Measurements from ENCODE around the gene ST8SIA1. TPM values are rescaled to one million over a fixed set of nuclear protein-coding genes. Genes with fewer than 3 reads are reported as not detected.

Gene ST8SIA1
- total and polyA plus RNA-seq, 2 of the 8 experiments (the other 6 are each of a cell fraction or from before 2014, with no cell fraction given) = 1.9 to 4.4 TPM

DNA sequence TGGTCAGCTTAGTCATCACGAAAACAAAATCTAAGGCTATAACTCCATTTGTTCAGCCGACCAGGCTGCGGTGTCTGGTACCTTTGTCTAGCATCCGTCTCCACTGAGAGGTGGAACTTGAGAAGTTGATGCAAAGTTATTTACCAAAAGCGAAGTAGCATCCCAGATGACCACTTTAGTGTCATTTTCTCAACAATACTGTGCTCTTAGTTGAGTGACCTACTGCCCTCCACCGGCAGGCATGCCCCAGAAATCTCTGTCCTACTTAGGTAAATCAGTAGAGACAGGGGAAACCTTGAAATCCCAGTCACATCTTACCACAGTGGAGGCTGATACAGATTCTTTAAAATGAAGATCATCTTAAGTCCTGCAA, 1.3 kb upstream of the ST8SIA1 start:
- TF ChIP-seq SUZ12 (IDR thresholded peaks at IDR 0.05; ENCODE audit: low read length) (no peak), MAX (IDR thresholded peaks at IDR 0.05) (no peak), RAD21 (IDR thresholded peaks at IDR 0.05 in 1 of 2, conservative IDR thresholded peaks at IDR 0.05 in 1 of 2; ENCODE audit: low read depth in 2 of 2, low read length in 2 of 2) (peak; percentile 36 to 53; a peak in 2 of 4 replicates), CTCF (IDR thresholded peaks at IDR 0.05; ENCODE audit: control extremely low read depth in 1 of 3, insufficient read depth in 1 of 3, low read depth in 1 of 3, low read length in 3 of 3) (peak; percentile 31 to 60 (median 42)), TEAD4 (IDR thresholded peaks at IDR 0.05; ENCODE audit: low read depth, low read length) (peak; percentile 88)
- H4K5ac ChIP-seq (ENCODE audit: insufficient read length, low read depth, low read length) = no peak overlapping the region
- no peak overlapping the region for H4K8ac ChIP-seq (ENCODE audit: extremely low read depth, insufficient read depth, low read length)
- no peaks in the 10 kb centered on the region for H3K79me2 ChIP-seq (ENCODE audit: control insufficient read depth in 1 of 2, insufficient read depth in 2 of 2, low read length in 2 of 2)
- peaks cover 6 to 26% (median 17%) of the 10 kb centered on the region in 4 experiments for H3K27me3 ChIP-seq (replicated peaks in 1 of 4; ENCODE audit: control insufficient read depth in 3 of 4, extremely low read depth in 1 of 4, insufficient read depth in 3 of 4, low read length in 3 of 4)
- FAIRE-seq (peak; percentile 83), DNase-seq (ENCODE audit: low read depth in 1 of 2, low spot score in 2 of 2) (no peak)
- peaks cover 0 to 2% of the 10 kb centered on the region in 2 experiments for H4K20me1 ChIP-seq (replicated peaks in 1 of 2; ENCODE audit: control insufficient read depth in 1 of 2, insufficient read depth in 2 of 2, low read length in 2 of 2)
- H3K27ac ChIP-seq (ENCODE audit: low read depth, low read length) = no peak overlapping the region
- H2AFZ ChIP-seq (ENCODE audit: low read length) = peak overlapping the region; percentile 89; the same call in 1 of the 2 replicates
- peaks cover 15% of the 10 kb centered on the region for H3K23me2 ChIP-seq (ENCODE audit: low read depth, low read length)
- H3K79me1 ChIP-seq (ENCODE audit: low read depth, low read length) = no peaks in the 10 kb centered on the region
- H3K4me2 ChIP-seq (ENCODE audit: insufficient read depth in 1 of 2, low read depth in 2 of 2, low read length in 2 of 2) = peak overlapping the region; percentile 72 to 84
- no peak overlapping the region for H4K91ac ChIP-seq (replicated peaks; ENCODE audit: insufficient read length, low read length)
- ChIA-PET CTCF (ENCODE audit: partially characterized antibody) (interaction anchor here (0.6 to 1.6 kb wide), 43 partner anchors 11 to 692 kb away, joined by 3 to 17 read pairs (median 4); no protein-coding TSS in a partner anchor), POLR2A (ENCODE audit: partially characterized antibody) (interaction anchor here (0.8 to 1.2 kb wide), 5 partner anchors 15 to 678 kb away, joined by 3 to 4 read pairs (median 3); partner anchors contain the start of gene LDHB)
- no peak overlapping the region for H3K4ac ChIP-seq (replicated peaks; ENCODE audit: insufficient read length, low read depth, low read length)
- H3K56ac ChIP-seq (replicated peaks; ENCODE audit: insufficient read length, low read depth, low read length) = no peak overlapping the region
- H2AK5ac ChIP-seq (ENCODE audit: low read depth, low read length) = no peak overlapping the region
- no peak overlapping the region for H2BK120ac ChIP-seq (replicated peaks; ENCODE audit: low read depth, low read length)
- H2BK15ac ChIP-seq (ENCODE audit: low read length) = no peak overlapping the region
- no peaks in the 10 kb centered on the region for H3K9me3 ChIP-seq (ENCODE audit: insufficient read depth in 2 of 2, low read depth in 1 of 2, low read length in 1 of 2)
- H3K18ac ChIP-seq (ENCODE audit: extremely low read depth, low read length) = no peak overlapping the region; the same call in 1 of the 2 replicates
- no peak overlapping the region for H2BK5ac ChIP-seq (ENCODE audit: low read depth, low read length)
- no peak overlapping the region for H2BK12ac ChIP-seq (ENCODE audit: low read depth, low read length)
- 0 out of 2 replicates have a peak overlapping the region, but pooled peaks have one; percentile 64 for H2BK20ac ChIP-seq (ENCODE audit: low read length)
- H3K4me3 ChIP-seq (ENCODE audit: extremely low read depth in 1 of 4, insufficient read depth in 2 of 4, low read depth in 3 of 4, low read length in 4 of 4) = peak overlapping the region; percentile 53 to 89 (median 67); a peak in 7 of 8 replicates
- 6% methylated on average over 6 of the region's 6 CpGs; no CpG with 5 or more reads in 1 of the 2 experiments for WGBS, 2 experiments (ENCODE audit: extremely low coverage in 1 of 2, insufficient coverage in 1 of 2, insufficient read length in 1 of 2, insufficient replicate concordance in 2 of 2, low coverage in 1 of 2, low lambda C conversion rate in 2 of 2, missing lambda C conversion rate in 1 of 2)
- H3K23ac ChIP-seq (ENCODE audit: insufficient read length) = no peak overlapping the region
- peaks cover 0 to 6% (median 0%) of the 10 kb centered on the region in 4 experiments; a peak in 3 of 7 replicates for H3K4me1 ChIP-seq (replicated peaks in 1 of 4; ENCODE audit: control insufficient read depth in 3 of 4, insufficient read depth in 4 of 4, low read length in 3 of 4)
- H3K9ac ChIP-seq (replicated peaks in 1 of 4; ENCODE audit: extremely low read depth in 1 of 4, low read depth in 3 of 4, low read length in 3 of 4) = peak overlapping the region in 1 of 4 experiments; percentile 4; a peak in 1 of 7 replicates
- H3K14ac ChIP-seq (ENCODE audit: insufficient read length) = no peak overlapping the region
- no peaks in the 10 kb centered on the region for H3K36me3 ChIP-seq (ENCODE audit: control insufficient read depth in 2 of 4, insufficient read depth in 4 of 4, low read length in 3 of 4)
